ENCODE measurements around the gene CLEC17A.

DNA sequence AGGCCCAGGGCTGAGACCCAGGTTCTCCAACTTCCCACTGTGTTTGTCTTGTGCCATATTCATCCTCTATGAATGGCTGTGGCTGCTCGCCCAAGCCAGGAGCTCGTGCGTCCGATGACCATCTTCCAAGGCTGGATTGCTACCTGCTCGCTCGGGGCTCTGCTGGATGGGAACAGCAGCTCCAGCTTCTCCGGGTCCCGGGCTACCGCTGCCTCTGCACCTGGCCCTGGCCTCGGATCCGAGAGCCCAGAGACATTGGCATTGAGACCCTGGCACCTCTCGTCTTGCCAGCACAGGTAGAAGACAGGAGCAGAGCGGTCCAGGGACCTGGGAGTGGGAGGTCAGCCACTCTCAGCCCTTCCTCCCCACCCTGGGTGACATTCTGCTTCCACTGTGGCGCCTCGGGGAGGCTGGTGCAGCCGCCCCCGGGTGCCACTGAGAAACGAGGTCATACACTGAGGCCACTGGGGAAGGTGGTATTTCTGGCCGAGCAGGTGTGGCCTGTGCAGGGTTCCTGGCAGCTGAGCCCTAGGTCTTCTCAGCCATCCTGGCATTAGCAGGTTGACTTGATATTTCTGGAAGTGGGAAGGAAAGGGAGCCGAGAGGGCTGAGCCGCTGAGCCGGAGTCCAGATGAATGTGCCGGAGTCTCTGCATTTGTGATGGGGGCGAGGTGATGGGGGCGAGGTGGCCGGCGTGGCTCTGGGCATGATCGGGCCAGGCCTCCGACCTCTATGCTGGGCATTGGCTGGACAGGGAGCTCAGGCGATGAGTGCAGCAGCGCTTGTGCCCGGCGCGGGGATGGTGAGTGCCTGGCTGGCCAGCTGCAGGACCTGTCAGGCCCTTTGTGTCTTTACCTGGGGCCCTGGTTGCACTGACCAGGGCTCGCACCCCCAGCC lies 29.6 kb upstream of the CLEC17A start:
- TF ChIP-seq EP300 (IDR thresholded peaks at IDR 0.05; ENCODE audit: low read depth) = no peak
- TF ChIP-seq, protein P1, sequence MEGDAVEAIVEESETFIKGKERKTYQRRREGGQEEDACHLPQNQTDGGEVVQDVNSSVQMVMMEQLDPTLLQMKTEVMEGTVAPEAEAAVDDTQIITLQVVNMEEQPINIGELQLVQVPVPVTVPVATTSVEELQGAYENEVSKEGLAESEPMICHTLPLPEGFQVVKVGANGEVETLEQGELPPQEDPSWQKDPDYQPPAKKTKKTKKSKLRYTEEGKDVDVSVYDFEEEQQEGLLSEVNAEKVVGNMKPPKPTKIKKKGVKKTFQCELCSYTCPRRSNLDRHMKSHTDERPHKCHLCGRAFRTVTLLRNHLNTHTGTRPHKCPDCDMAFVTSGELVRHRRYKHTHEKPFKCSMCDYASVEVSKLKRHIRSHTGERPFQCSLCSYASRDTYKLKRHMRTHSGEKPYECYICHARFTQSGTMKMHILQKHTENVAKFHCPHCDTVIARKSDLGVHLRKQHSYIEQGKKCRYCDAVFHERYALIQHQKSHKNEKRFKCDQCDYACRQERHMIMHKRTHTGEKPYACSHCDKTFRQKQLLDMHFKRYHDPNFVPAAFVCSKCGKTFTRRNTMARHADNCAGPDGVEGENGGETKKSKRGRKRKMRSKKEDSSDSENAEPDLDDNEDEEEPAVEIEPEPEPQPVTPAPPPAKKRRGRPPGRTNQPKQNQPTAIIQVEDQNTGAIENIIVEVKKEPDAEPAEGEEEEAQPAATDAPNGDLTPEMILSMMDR (IDR thresholded peaks at IDR 0.05) = no peak
- no peak for TF ChIP-seq POLR2AphosphoS5 (IDR thresholded peaks at IDR 0.05)
- TF ChIP-seq POLR2A (IDR thresholded peaks at IDR 0.05) = no peak
